NCI-H82 treated with DMSO at 0.1 percent for 48 hours (cell line): ENCODE measurements around the gene C2orf74.

Experiments used
- DNase-seq: peaks from one replicate; lab custom pipeline; 2025; ENCODE audit not compliant: unreplicated experiment; lab: John Stamatoyannopoulos, UW

Gene C2orf74

GRCh38 chr2:61210332-61210981 is 48.5 kb downstream of the C2orf74 start:
- no peak for DNase-seq

GRCh38 chr2:61214171-61214570 is 52.2 kb downstream of the C2orf74 start:
- DNase-seq, result no peak
